H1 (cell line): ENCODE data around the gene ARHGEF7. TPM values are rescaled to one million over a fixed set of nuclear protein-coding genes. Genes with fewer than 3 reads are reported as not detected.

ENCODE experiments used
- ASH2L ChIP-seq: fragments of 200-600, 300-600 bp; sonication (generic); IDR thresholded peaks from one replicate; pipeline ENCODE4 v1.7.1; 2017; ENCODE audit warnings: low read length
- KDM5A ChIP-seq: fragments of 200-600 bp; IDR thresholded peaks from 2 replicates; pipeline ENCODE4 v1.7.1; 2012; ENCODE audit warnings: mild to moderate bottlenecking, low read length, inconsistent platforms, mixed read lengths
- SIRT6 ChIP-seq: IDR thresholded peaks from one replicate; pipeline ENCODE4 v1.7.1; 2012; ENCODE audit warnings: low read length, inconsistent platforms
- TAF7 ChIP-seq: optimal IDR thresholded peaks from 2 replicates; pipeline ENCODE3; 2011; ENCODE audit warnings: low read depth, mild to moderate bottlenecking, inconsistent platforms, low read length, moderate library complexity, borderline replicate concordance
- YY1 ChIP-seq: IDR thresholded peaks from 2 replicates; pipeline ENCODE4 v1.6.1; 2011; ENCODE audit warnings: low read depth, mild to moderate bottlenecking, low read length
- polyA plus RNA-seq, 7 experiments: library from polyadenylated mRNA; depleted of rRNA in 3 of 7; stranded (reverse) in 5 of 7; unstranded in 2 of 7; fragments of >200 nt in 5 of 7; fragments of 200-250 nt in 2 of 7; gene quantifications; 1 replicate in 5 of 7; 2 replicates in 1 of 7; 4 replicates in 1 of 7; pipeline versions ENCODE4 v1.2.1 to v1.2.3, GENCODE V29; 2011 to 2013; ENCODE audit warnings: missing spikeins in 2 of 7, mixed read lengths in 2 of 7
- total RNA-seq: library from RNA; stranded (reverse); fragmentation: NEBNext Ultra II Directional; extraction: Animal tissue kit (Norgen Biotek cat#: 25700); gene quantifications from 2 replicates; pipeline ENCODE4 v1.2.1, GENCODE V29; 2021

The ARHGEF7 gene
- total and polyA plus RNA-seq, 2 of the 8 experiments (the other 6 are each of a cell fraction or from before 2014, with no cell fraction given) = 26.2 to 56.5 TPM

GRCh38 chr13:111092685-111093084, 22.4 kb upstream of the ARHGEF7 start (continued):
- TF ChIP-seq ASH2L (no peak), KDM5A (no peak), TAF7 (no peak), YY1 (no peak), SIRT6 (no peak)
- TF ChIP-seq, all 59 proteins: peak for 0
